Panc1 (cell line): ENCODE measurements around the gene EBF4. TPM values are rescaled to one million over a fixed set of nuclear protein-coding genes. Genes with fewer than 3 reads are reported as not detected.

ENCODE experiments used
- ATAC-seq: fragments of 200-7000 bp; cut with Tn5 transposase; 2 replicates; pipeline ENCODE4 v1.9.1; 2020; ENCODE audit warnings: mild to moderate bottlenecking, moderate library complexity
- BruUV-seq: library from RNA; stranded (reverse); fragments of 400-500 nt; replicated peaks from 2 replicates; lab custom pipeline; 2021; lab: Mats Ljungman, UMichigan
- CTCF ChIA-PET: fragments of 300-600 bp; sonication (Branson Sonifier 250); formaldehyde crosslinking; loops from one replicate; lab custom pipeline; 2022; ENCODE audit warnings: antibody characterized with exemption; lab: Charles Lee
- POLR2A ChIA-PET: fragments of 300-600 bp; sonication (Branson Sonifier 250); formaldehyde crosslinking; loops from one replicate; lab custom pipeline; 2022; ENCODE audit warnings: antibody characterized with exemption; lab: Charles Lee
- DNase-seq: peaks from one replicate; pipeline ENCODE4 v3.0.0-alpha.2; 2010; ENCODE audit warnings: low read depth, low spot score
- H3K27ac ChIP-seq: 2 replicates; pipeline ENCODE4 v1.5.1; 2011; ENCODE audit warnings: mild to moderate bottlenecking, low read length, inconsistent platforms
- H3K27me3 ChIP-seq: fragments of 200-500 bp; sonication (Bioruptor generic); 2 replicates; pipeline ENCODE4 v1.6.0; 2014; ENCODE audit warnings: low read length, inconsistent platforms; ENCODE audit not compliant: control insufficient read depth, insufficient read depth
- H3K36me3 ChIP-seq: fragments of 200-500 bp; sonication (Bioruptor generic); 2 replicates; pipeline ENCODE4 v1.5.1; 2014; ENCODE audit warnings: inconsistent platforms, mild to moderate bottlenecking, low read length, moderate library complexity; ENCODE audit not compliant: control insufficient read depth, insufficient read depth
- H3K4me1 ChIP-seq: 2 replicates; pipeline ENCODE4 v1.5.1; 2011; ENCODE audit warnings: inconsistent platforms, mild to moderate bottlenecking, low read length, moderate library complexity; ENCODE audit not compliant: control insufficient read depth, insufficient read depth
- H3K4me3 ChIP-seq, 2 experiments: 2 replicates each; pipeline ENCODE4 v1.5.1; 2011 to 2012; ENCODE audit warnings: low read depth in 2 of 2, low read length in 2 of 2, mild to moderate bottlenecking in 2 of 2, inconsistent platforms in 1 of 2, moderate library complexity in 1 of 2
- H3K9me3 ChIP-seq: fragments of 200-500 bp; sonication (Bioruptor generic); 2 replicates; pipeline ENCODE4 v1.5.1; 2014; ENCODE audit warnings: low read depth, mild to moderate bottlenecking, inconsistent platforms, low read length, moderate library complexity; ENCODE audit not compliant: control insufficient read depth, insufficient read depth
- POLR2AphosphoS5 ChIP-seq: IDR thresholded peaks from 2 replicates; pipeline ENCODE4 v1.6.1; 2012; ENCODE audit warnings: mild to moderate bottlenecking, low read depth, low read length, moderate library complexity
- SIN3A ChIP-seq: IDR thresholded peaks from 2 replicates; pipeline ENCODE4 v1.6.1; 2012; ENCODE audit warnings: low read depth, mild to moderate bottlenecking, low read length, moderate library complexity, borderline replicate concordance; ENCODE audit not compliant: insufficient read depth
- TCF7L2 ChIP-seq: IDR thresholded peaks from 2 replicates; pipeline ENCODE4 v1.6.1; 2011; ENCODE audit warnings: mild to moderate bottlenecking, low read depth, low read length, inconsistent platforms
- in situ Hi-C: cut with HindIII; loops from 2 replicates; pipeline ENCODE4 v1.10.0; 2016; ENCODE audit warnings: low sequenced_read_pairs, low pct_unique_long_range_greater_than_20kb
- intact Hi-C: fragments of 100-400 bp; cut with micrococcal nuclease; formaldehyde crosslinking; loops from one replicate; pipeline ENCODE4 v1.10.0; 2022; ENCODE audit not compliant: unreplicated experiment
- total RNA-seq: library from RNA; stranded (reverse); gene quantifications from one replicate; pipeline ENCODE4 v1.2.1, GENCODE V29; 2021; ENCODE audit not compliant: unreplicated experiment
- TF ChIP-seq, protein P1 (sequence below): fragments of 450-650 bp; IDR thresholded peaks from 2 replicates; pipeline ENCODE4 v1.5.1; 2017; ENCODE audit warnings: mild to moderate bottlenecking
- TF ChIP-seq, protein P2 (sequence below), 2 experiments: IDR thresholded peaks; 2 replicates each; pipeline ENCODE4 v1.6.1; 2011 to 2012; ENCODE audit warnings: low read depth in 2 of 2, control low read depth in 1 of 2, low read length in 1 of 2, mild to moderate bottlenecking in 1 of 2, moderate library complexity in 1 of 2; ENCODE audit not compliant: insufficient read depth in 1 of 2

The EBF4 gene
- total RNA-seq, 1 experiment from 2014 or later, result 6.8 TPM

- ChIA-PET CTCF (interaction anchor here (0.6 kb wide), 1 partner anchor 24 kb away, joined by 3 read pairs; no protein-coding TSS in a partner anchor), POLR2A (interaction anchor here (0.6 kb wide), 1 partner anchor 90 kb away, joined by 3 read pairs; the partner anchor contains the start of gene NOP56)
- BruUV-seq, result no TSS peak
Measured at GRCh38 chr20:2741463-2741862, 48.9 kb downstream of the EBF4 start.

DNA sequence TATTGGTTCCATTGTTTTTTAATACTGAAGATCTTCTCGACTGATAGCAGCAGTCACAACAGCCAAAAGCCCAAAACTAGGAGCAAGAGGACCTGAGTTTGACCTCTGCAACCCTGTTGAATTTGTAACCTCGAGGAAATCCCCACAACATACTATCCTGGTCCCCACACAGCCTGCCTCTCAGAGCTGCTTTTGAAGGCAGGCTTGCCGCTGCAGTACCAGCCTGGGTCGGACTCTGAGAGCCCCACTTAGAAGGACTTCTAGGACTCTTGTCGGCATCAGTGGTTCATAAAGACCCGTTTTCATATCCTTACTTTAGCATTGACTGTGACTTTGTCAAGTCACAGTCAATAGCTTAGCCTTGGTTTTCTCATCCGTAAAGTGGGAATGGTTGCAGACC, 49.3 kb downstream of the EBF4 start:
- TF ChIP-seq POLR2AphosphoS5 (no peak), TCF7L2 (no peak), SIN3A (no peak)
- TF ChIP-seq, protein P1, sequence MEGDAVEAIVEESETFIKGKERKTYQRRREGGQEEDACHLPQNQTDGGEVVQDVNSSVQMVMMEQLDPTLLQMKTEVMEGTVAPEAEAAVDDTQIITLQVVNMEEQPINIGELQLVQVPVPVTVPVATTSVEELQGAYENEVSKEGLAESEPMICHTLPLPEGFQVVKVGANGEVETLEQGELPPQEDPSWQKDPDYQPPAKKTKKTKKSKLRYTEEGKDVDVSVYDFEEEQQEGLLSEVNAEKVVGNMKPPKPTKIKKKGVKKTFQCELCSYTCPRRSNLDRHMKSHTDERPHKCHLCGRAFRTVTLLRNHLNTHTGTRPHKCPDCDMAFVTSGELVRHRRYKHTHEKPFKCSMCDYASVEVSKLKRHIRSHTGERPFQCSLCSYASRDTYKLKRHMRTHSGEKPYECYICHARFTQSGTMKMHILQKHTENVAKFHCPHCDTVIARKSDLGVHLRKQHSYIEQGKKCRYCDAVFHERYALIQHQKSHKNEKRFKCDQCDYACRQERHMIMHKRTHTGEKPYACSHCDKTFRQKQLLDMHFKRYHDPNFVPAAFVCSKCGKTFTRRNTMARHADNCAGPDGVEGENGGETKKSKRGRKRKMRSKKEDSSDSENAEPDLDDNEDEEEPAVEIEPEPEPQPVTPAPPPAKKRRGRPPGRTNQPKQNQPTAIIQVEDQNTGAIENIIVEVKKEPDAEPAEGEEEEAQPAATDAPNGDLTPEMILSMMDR, result no peak
- TF ChIP-seq, protein P2, sequence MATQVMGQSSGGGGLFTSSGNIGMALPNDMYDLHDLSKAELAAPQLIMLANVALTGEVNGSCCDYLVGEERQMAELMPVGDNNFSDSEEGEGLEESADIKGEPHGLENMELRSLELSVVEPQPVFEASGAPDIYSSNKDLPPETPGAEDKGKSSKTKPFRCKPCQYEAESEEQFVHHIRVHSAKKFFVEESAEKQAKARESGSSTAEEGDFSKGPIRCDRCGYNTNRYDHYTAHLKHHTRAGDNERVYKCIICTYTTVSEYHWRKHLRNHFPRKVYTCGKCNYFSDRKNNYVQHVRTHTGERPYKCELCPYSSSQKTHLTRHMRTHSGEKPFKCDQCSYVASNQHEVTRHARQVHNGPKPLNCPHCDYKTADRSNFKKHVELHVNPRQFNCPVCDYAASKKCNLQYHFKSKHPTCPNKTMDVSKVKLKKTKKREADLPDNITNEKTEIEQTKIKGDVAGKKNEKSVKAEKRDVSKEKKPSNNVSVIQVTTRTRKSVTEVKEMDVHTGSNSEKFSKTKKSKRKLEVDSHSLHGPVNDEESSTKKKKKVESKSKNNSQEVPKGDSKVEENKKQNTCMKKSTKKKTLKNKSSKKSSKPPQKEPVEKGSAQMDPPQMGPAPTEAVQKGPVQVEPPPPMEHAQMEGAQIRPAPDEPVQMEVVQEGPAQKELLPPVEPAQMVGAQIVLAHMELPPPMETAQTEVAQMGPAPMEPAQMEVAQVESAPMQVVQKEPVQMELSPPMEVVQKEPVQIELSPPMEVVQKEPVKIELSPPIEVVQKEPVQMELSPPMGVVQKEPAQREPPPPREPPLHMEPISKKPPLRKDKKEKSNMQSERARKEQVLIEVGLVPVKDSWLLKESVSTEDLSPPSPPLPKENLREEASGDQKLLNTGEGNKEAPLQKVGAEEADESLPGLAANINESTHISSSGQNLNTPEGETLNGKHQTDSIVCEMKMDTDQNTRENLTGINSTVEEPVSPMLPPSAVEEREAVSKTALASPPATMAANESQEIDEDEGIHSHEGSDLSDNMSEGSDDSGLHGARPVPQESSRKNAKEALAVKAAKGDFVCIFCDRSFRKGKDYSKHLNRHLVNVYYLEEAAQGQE (IDR thresholded peaks at IDR 0.05; ENCODE audit: insufficient read depth in 1 of 2, low read depth in 2 of 2, low read length in 1 of 2), result no peak
- DNase-seq (no peak), ATAC-seq (no peak)
- in situ Hi-C loops (no loop called here), intact Hi-C loops (loop anchor here (5.0 kb wide), 1 partner anchor 55 kb away; no protein-coding TSS in a partner anchor)
- Histone ChIP-seq H3K36me3 (no peaks in the 10 kb centered on the region), H3K27me3 (no peaks in the 10 kb centered on the region), H3K27ac (no peak overlapping the region), H3K4me3 (no peak overlapping the region), H3K4me1 (peaks cover 4% of the 10 kb centered on the region), H3K9me3 (no peaks in the 10 kb centered on the region)
- ChIA-PET CTCF (interaction anchor here (0.6 kb wide), 1 partner anchor 24 kb away, joined by 3 read pairs; no protein-coding TSS in a partner anchor), POLR2A (no interaction called here)
- BruUV-seq, result no TSS peak

More at GRCh38 chr20:2741463-2741862, 48.9 kb downstream of the EBF4 start:
- Histone ChIP-seq H3K4me3 (no peak overlapping the region), H3K27me3 (no peaks in the 10 kb centered on the region), H3K9me3 (no peaks in the 10 kb centered on the region), H3K36me3 (no peaks in the 10 kb centered on the region), H3K4me1 (peaks cover 4% of the 10 kb centered on the region), H3K27ac (no peak overlapping the region)
- TF ChIP-seq, protein P2 (IDR thresholded peaks at IDR 0.05; ENCODE audit: insufficient read depth in 1 of 2, low read depth in 2 of 2, low read length in 1 of 2), result no peak
- TF ChIP-seq, protein P1, result no peak
- no peak for TF ChIP-seq SIN3A
- TF ChIP-seq TCF7L2, result no peak
- TF ChIP-seq POLR2AphosphoS5, result no peak
- intact Hi-C loops, result loop anchor here (5.0 kb wide), 1 partner anchor 54 kb away; no protein-coding TSS in a partner anchor
- in situ Hi-C loops, result no loop called here
- no peak for DNase-seq
- ATAC-seq, result no peak
